ENCODE measurements around the gene FYN.

FYN gene

DNA sequence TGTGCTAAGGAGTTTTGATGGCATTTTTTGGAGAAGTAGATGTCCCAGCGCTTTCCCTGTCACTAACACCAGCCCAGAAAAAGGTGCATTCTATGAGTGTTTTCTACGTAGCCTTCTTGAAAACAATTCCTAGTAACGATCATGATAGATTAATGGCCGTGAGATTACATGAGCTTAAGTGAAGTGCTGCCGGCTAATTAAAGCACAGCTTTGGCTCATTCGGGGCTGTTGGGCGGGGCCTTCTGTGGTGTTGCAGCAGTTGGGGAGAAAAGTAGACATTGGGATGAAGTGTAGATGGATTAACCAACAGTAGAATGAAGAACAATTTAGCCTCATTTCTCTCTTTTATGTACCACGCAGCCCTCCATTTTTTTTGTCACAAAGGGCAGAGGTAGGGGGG, 246.8 kb downstream of the FYN start:
- Histone ChIP-seq H3K4me3 (ENCODE audit: low read depth, low read length) (no peak overlapping the region), H3K36me3 (ENCODE audit: control insufficient read depth in 2 of 2, insufficient read depth in 1 of 2, low read length in 2 of 2) (no peaks in the 10 kb centered on the region), H3K4me1 (ENCODE audit: control insufficient read depth, insufficient read depth, low read length) (peaks cover 2% of the 10 kb centered on the region), H3K27ac (ENCODE audit: extremely low read depth, low read depth, low read length) (no peak overlapping the region), H3K9me3 (ENCODE audit: control insufficient read depth, insufficient read depth, low read depth, low read length) (no peaks in the 10 kb centered on the region)
- POLR2A ChIA-PET, result no interaction called here
- CTCF ChIA-PET, result no interaction called here
- TF ChIP-seq OSR2 (tag by site-specific recombination; IDR thresholded peaks at IDR 0.05) (peak; percentile 39; the same call in 1 of the 2 replicates), ZBTB8A (tag by site-specific recombination; IDR thresholded peaks at IDR 0.05) (peak; percentile 15; the same call in 1 of the 2 replicates), KLF1 (tag by site-specific recombination; IDR thresholded peaks at IDR 0.05) (peak; percentile 35), ZNF624 (tag by site-specific recombination; IDR thresholded peaks at IDR 0.05) (no peak)

DNA sequence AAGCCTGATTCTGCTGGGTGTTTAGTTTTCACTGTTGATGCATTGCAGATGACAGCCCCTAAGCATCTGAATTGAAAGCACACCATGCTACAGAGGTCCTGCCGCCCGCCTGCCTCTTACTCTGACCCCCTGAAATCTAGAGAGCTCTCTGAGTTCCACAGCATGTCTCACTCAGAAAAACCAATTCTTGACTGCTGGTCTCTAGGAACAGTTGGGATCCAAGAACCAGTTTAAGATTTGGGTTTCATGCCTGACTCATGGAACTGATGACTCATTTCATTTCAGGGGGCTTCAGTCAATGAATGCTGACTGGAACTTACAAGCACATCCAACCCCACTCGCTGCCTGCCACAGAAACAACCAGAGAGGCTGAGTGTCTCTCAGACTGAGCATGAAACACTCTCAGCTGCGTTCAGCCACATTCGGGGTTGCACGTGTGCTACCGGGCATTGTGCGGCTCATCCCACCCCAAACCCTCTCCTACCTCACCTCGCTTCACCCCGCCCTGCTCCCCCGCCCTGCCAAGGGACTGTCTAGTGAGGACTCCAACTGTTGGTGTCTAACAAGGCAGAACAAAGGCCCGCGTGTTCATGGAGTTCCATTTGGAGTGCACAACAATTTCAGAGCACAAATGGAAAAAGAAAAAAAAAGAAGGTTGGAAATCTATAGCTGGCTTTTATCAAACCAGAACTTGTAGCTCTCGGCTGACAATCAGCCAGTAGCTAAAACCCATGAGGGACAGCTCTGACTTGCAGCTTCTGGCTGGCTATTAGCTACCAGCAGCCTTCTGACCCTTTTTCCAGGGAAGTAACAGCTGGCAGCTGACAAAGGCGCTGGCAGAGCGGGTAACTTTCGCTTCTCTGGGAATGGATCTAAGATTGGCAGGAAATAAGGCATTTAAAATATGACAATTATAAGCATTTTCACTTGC, 247.5 kb downstream of the FYN start:
- Histone ChIP-seq H3K4me3 (ENCODE audit: low read depth, low read length) (no peak overlapping the region), H3K4me1 (ENCODE audit: control insufficient read depth, insufficient read depth, low read length) (no peaks in the 10 kb centered on the region; the same call in 1 of the 2 replicates), H3K9me3 (ENCODE audit: control insufficient read depth, insufficient read depth, low read depth, low read length) (no peaks in the 10 kb centered on the region), H3K36me3 (ENCODE audit: control insufficient read depth in 2 of 2, insufficient read depth in 1 of 2, low read length in 2 of 2) (no peaks in the 10 kb centered on the region), H3K27ac (ENCODE audit: extremely low read depth, low read depth, low read length) (no peak overlapping the region)
- ChIA-PET POLR2A (interaction anchor here (1.2 kb wide), 1 partner anchor 11 kb away, joined by 4 read pairs; no protein-coding TSS in a partner anchor), CTCF (no interaction called here)
- peak; percentile 34; the same call in 1 of the 2 replicates for TF ChIP-seq KLF1 (tag by site-specific recombination; IDR thresholded peaks at IDR 0.05)
- no peak for TF ChIP-seq ZNF792 (tag by site-specific recombination; IDR thresholded peaks at IDR 0.05)
- peak; percentile 41; the same call in 1 of the 2 replicates for TF ChIP-seq ZNF335 (tag by site-specific recombination; conservative IDR thresholded peaks at IDR 0.05)
- TF ChIP-seq, protein P1, sequence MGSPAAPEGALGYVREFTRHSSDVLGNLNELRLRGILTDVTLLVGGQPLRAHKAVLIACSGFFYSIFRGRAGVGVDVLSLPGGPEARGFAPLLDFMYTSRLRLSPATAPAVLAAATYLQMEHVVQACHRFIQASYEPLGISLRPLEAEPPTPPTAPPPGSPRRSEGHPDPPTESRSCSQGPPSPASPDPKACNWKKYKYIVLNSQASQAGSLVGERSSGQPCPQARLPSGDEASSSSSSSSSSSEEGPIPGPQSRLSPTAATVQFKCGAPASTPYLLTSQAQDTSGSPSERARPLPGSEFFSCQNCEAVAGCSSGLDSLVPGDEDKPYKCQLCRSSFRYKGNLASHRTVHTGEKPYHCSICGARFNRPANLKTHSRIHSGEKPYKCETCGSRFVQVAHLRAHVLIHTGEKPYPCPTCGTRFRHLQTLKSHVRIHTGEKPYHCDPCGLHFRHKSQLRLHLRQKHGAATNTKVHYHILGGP (tag by site-specific recombination; IDR thresholded peaks at IDR 0.05), result peak; percentile 41; the same call in 1 of the 2 replicates
- TF ChIP-seq ZNF629 (tag by site-specific recombination; IDR thresholded peaks at IDR 0.05), result no peak
- no peak for TF ChIP-seq ZNF433 (tag by site-specific recombination; IDR thresholded peaks at IDR 0.05; ENCODE audit: low read depth)

- Histone ChIP-seq H3K4me3 (ENCODE audit: low read depth, low read length) (no peak overlapping the region), H3K36me3 (ENCODE audit: control insufficient read depth in 2 of 2, insufficient read depth in 1 of 2, low read length in 2 of 2) (no peaks in the 10 kb centered on the region), H3K9me3 (ENCODE audit: control insufficient read depth, insufficient read depth, low read depth, low read length) (no peaks in the 10 kb centered on the region), H3K4me1 (ENCODE audit: control insufficient read depth, insufficient read depth, low read length) (no peaks in the 10 kb centered on the region; the same call in 1 of the 2 replicates), H3K27ac (ENCODE audit: extremely low read depth, low read depth, low read length) (no peak overlapping the region)
- TF ChIP-seq ZNF175 (tag by site-specific recombination; IDR thresholded peaks at IDR 0.05) (no peak), OVOL3 (tag by site-specific recombination; IDR thresholded peaks at IDR 0.05) (no peak), ZNF221 (tag by site-specific recombination; IDR thresholded peaks at IDR 0.05; ENCODE audit: borderline replicate concordance) (no peak), ZEB2 (tag by site-specific recombination; IDR thresholded peaks at IDR 0.05) (no peak), ZNF214 (tag by site-specific recombination; IDR thresholded peaks at IDR 0.05; ENCODE audit: borderline replicate concordance) (no peak), ZNF157 (tag by site-specific recombination; IDR thresholded peaks at IDR 0.05) (no peak), ZNF776 (tag by site-specific recombination; IDR thresholded peaks at IDR 0.05; ENCODE audit: borderline replicate concordance) (no peak), ZNF670 (tag by site-specific recombination; IDR thresholded peaks at IDR 0.05; ENCODE audit: low read depth) (no peak), ZNF585B (tag by site-specific recombination; IDR thresholded peaks at IDR 0.05) (no peak), ZNF10 (tag by site-specific recombination; IDR thresholded peaks at IDR 0.05) (no peak), ZNF423 (tag by site-specific recombination; IDR thresholded peaks at IDR 0.05) (no peak), GLIS1 (tag by site-specific recombination; IDR thresholded peaks at IDR 0.05) (no peak), ZNF677 (tag by site-specific recombination; IDR thresholded peaks at IDR 0.05) (no peak)
- TF ChIP-seq, protein P2, sequence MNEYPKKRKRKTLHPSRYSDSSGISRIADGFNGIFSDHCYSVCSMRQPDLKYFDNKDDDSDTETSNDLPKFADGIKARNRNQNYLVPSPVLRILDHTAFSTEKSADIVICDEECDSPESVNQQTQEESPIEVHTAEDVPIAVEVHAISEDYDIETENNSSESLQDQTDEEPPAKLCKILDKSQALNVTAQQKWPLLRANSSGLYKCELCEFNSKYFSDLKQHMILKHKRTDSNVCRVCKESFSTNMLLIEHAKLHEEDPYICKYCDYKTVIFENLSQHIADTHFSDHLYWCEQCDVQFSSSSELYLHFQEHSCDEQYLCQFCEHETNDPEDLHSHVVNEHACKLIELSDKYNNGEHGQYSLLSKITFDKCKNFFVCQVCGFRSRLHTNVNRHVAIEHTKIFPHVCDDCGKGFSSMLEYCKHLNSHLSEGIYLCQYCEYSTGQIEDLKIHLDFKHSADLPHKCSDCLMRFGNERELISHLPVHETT (tag by site-specific recombination; IDR thresholded peaks at IDR 0.05), result no peak
- ChIA-PET CTCF (no interaction called here), POLR2A (interaction anchor here (1.2 kb wide), 1 partner anchor 11 kb away, joined by 4 read pairs; no protein-coding TSS in a partner anchor)
Measured at GRCh38 chr6:111625099-111625416, 248.2 kb downstream of the FYN start.

Measured in HEK293 (cell line).